ENCODE data around the gene GOLT1A.

GOLT1A gene

GRCh38 chr1:204207136-204207616 is 6.6 kb downstream of the GOLT1A start:
- no peaks in the 10 kb centered on the region for H3K79me2 ChIP-seq (ENCODE audit: insufficient read depth, low read length)
- H3K36me3 ChIP-seq (ENCODE audit: low read length) = no peaks in the 10 kb centered on the region
- H3K9ac ChIP-seq (ENCODE audit: low read length) = no peak overlapping the region
- H3K9me2 ChIP-seq (replicated peaks; ENCODE audit: insufficient read depth, low read length) = no peaks in the 10 kb centered on the region
- no peak overlapping the region for H3K4me2 ChIP-seq (ENCODE audit: low read depth, low read length, poor library complexity, severe bottlenecking)
- H3K27me3 ChIP-seq (ENCODE audit: low read length) = no peaks in the 10 kb centered on the region
- no peaks in the 10 kb centered on the region for H3K9me3 ChIP-seq (ENCODE audit: insufficient read depth, low read length)
- no peaks in the 10 kb centered on the region for H4K20me1 ChIP-seq (ENCODE audit: low read depth, low read length)
- H3K4me3 ChIP-seq (ENCODE audit: insufficient read depth, low read length, poor library complexity, severe bottlenecking) = no peak overlapping the region
- no peak overlapping the region for H2AFZ ChIP-seq (ENCODE audit: low read depth, low read length, severe bottlenecking)
- TF ChIP-seq EZH2phosphoT487 (conservative IDR thresholded peaks at IDR 0.05; ENCODE audit: low read length) = no peak
- TF ChIP-seq CTCF (IDR thresholded peaks at IDR 0.05; ENCODE audit: insufficient read depth, low read length, poor library complexity, severe bottlenecking) = peak; percentile 72
- H3K27ac ChIP-seq (ENCODE audit: low read depth, low read length) = no peak overlapping the region
- no peaks in the 10 kb centered on the region for H3F3A ChIP-seq (ENCODE audit: insufficient read depth)

DNA sequence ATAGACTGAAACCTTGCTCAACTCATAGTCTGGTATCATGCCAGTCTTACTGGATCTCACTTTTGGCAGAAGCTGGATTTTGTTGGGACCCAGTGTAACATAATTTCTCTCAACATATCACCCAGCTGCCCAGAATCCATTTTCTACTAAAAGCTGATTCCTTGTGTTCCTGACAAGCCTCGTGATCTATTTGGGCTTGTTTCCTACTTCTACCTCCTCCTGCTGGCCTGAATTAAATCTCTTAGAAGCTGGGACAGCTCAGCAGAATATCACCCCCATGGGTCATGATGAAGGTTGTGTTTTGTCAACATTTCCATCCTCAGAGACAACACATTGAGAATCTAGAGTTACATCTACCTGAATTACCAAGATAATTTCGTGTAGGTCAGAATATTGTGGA is 7.7 kb downstream of the GOLT1A start:
- Histone ChIP-seq H3F3A (ENCODE audit: insufficient read depth) (no peaks in the 10 kb centered on the region), H4K20me1 (ENCODE audit: low read depth, low read length) (no peaks in the 10 kb centered on the region), H3K27ac (ENCODE audit: low read depth, low read length) (no peak overlapping the region), H3K9ac (ENCODE audit: low read length) (no peak overlapping the region), H3K4me2 (ENCODE audit: low read depth, low read length, poor library complexity, severe bottlenecking) (no peak overlapping the region), H3K36me3 (ENCODE audit: low read length) (no peaks in the 10 kb centered on the region), H2AFZ (ENCODE audit: low read depth, low read length, severe bottlenecking) (no peak overlapping the region), H3K4me3 (ENCODE audit: insufficient read depth, low read length, poor library complexity, severe bottlenecking) (no peak overlapping the region), H3K79me2 (ENCODE audit: insufficient read depth, low read length) (no peaks in the 10 kb centered on the region), H3K9me3 (ENCODE audit: insufficient read depth, low read length) (no peaks in the 10 kb centered on the region), H3K9me2 (replicated peaks; ENCODE audit: insufficient read depth, low read length) (no peaks in the 10 kb centered on the region), H3K27me3 (ENCODE audit: low read length) (no peaks in the 10 kb centered on the region)
- TF ChIP-seq CTCF (IDR thresholded peaks at IDR 0.05; ENCODE audit: insufficient read depth, low read length, poor library complexity, severe bottlenecking) (no peak), EZH2phosphoT487 (conservative IDR thresholded peaks at IDR 0.05; ENCODE audit: low read length) (no peak)

- no peak overlapping the region for H3K4me2 ChIP-seq (ENCODE audit: low read depth, low read length, poor library complexity, severe bottlenecking)
- H3K36me3 ChIP-seq (ENCODE audit: low read length) = no peaks in the 10 kb centered on the region
- H3K27ac ChIP-seq (ENCODE audit: low read depth, low read length) = no peak overlapping the region
- no peak overlapping the region for H3K4me3 ChIP-seq (ENCODE audit: insufficient read depth, low read length, poor library complexity, severe bottlenecking)
- H2AFZ ChIP-seq (ENCODE audit: low read depth, low read length, severe bottlenecking) = no peak overlapping the region
- H3K27me3 ChIP-seq (ENCODE audit: low read length) = no peaks in the 10 kb centered on the region
- H4K20me1 ChIP-seq (ENCODE audit: low read depth, low read length) = no peaks in the 10 kb centered on the region
- no peaks in the 10 kb centered on the region for H3K9me3 ChIP-seq (ENCODE audit: insufficient read depth, low read length)
- H3K9me2 ChIP-seq (replicated peaks; ENCODE audit: insufficient read depth, low read length) = no peaks in the 10 kb centered on the region
- H3K79me2 ChIP-seq (ENCODE audit: insufficient read depth, low read length) = no peaks in the 10 kb centered on the region
- TF ChIP-seq EZH2phosphoT487 (conservative IDR thresholded peaks at IDR 0.05; ENCODE audit: low read length) = no peak
- H3K9ac ChIP-seq (ENCODE audit: low read length) = no peak overlapping the region
- H3F3A ChIP-seq (ENCODE audit: insufficient read depth) = no peaks in the 10 kb centered on the region
These were observed 8.3 kb downstream of the GOLT1A start for GRCh38 chr1:204205486-204205885.

- Histone ChIP-seq H3K4me2 (ENCODE audit: low read depth, low read length, poor library complexity, severe bottlenecking) (no peak overlapping the region), H4K20me1 (ENCODE audit: low read depth, low read length) (no peaks in the 10 kb centered on the region), H3K9ac (ENCODE audit: low read length) (no peak overlapping the region), H3K27ac (ENCODE audit: low read depth, low read length) (no peak overlapping the region), H3K4me3 (ENCODE audit: insufficient read depth, low read length, poor library complexity, severe bottlenecking) (no peak overlapping the region), H3F3A (ENCODE audit: insufficient read depth) (no peaks in the 10 kb centered on the region), H3K9me2 (replicated peaks; ENCODE audit: insufficient read depth, low read length) (no peaks in the 10 kb centered on the region), H3K79me2 (ENCODE audit: insufficient read depth, low read length) (no peaks in the 10 kb centered on the region), H3K36me3 (ENCODE audit: low read length) (no peaks in the 10 kb centered on the region), H2AFZ (ENCODE audit: low read depth, low read length, severe bottlenecking) (no peak overlapping the region), H3K9me3 (ENCODE audit: insufficient read depth, low read length) (no peaks in the 10 kb centered on the region), H3K27me3 (ENCODE audit: low read length) (no peaks in the 10 kb centered on the region)
- TF ChIP-seq CTCF (IDR thresholded peaks at IDR 0.05; ENCODE audit: insufficient read depth, low read length, poor library complexity, severe bottlenecking) (no peak), EZH2phosphoT487 (conservative IDR thresholded peaks at IDR 0.05; ENCODE audit: low read length) (no peak)
These were observed 8.8 kb downstream of the GOLT1A start for GRCh38 chr1:204204944-204205343.
